Thoracic aorta (tissue), 2 donors: Measurements from ENCODE around the gene LRP2. TPM values are rescaled to one million over a fixed set of nuclear protein-coding genes. Genes with fewer than 3 reads are reported as not detected.

Source experiments
- ATAC-seq: fragments of 150-250 bp; one replicate; pipeline ENCODE4 v1.8.0; 2017; ENCODE audit warnings: low read depth; ENCODE audit not compliant: insufficient number of reproducible peaks, low FRiP score
- DNase-seq: peaks from one replicate; pipeline ENCODE4 v3.0.0-alpha.2; 2020; ENCODE audit warnings: low spot score
- H3K27ac ChIP-seq, 2 donors: fragments of 200-600 bp; sonication (generic); 1 replicate in 1 of 2; 2 replicates in 1 of 2; pipeline ENCODE4 v1.5.1; 2016; ENCODE audit warnings: mild to moderate bottlenecking in 2 of 2, moderate library complexity in 2 of 2
- H3K27me3 ChIP-seq: fragments of 200-600 bp; sonication (generic); replicated peaks from 2 replicates; pipeline ENCODE4 v1.6.0; 2016; ENCODE audit warnings: mild to moderate bottlenecking; ENCODE audit not compliant: insufficient read depth
- H3K36me3 ChIP-seq: fragments of 200-600 bp; sonication (generic); one replicate; pipeline ENCODE4 v1.5.1; 2016
- H3K4me1 ChIP-seq, 2 donors: fragments of 200-600 bp; sonication (generic); 1 replicate in 1 of 2; 2 replicates in 1 of 2; pipeline versions ENCODE4 v1.5.1 to v1.6.0; 2016; ENCODE audit warnings: low read depth in 2 of 2, mild to moderate bottlenecking in 1 of 2; ENCODE audit not compliant: control insufficient read depth in 1 of 2
- H3K4me3 ChIP-seq: fragments of 200-600 bp; sonication (generic); 2 replicates; pipeline ENCODE4 v1.5.1; 2016; ENCODE audit warnings: mild to moderate bottlenecking
- H3K9me3 ChIP-seq: fragments of 200-600 bp; sonication (generic); 2 replicates; pipeline ENCODE4 v1.5.1; 2016
- total RNA-seq, 2 donors: library from RNA; depleted of rRNA; stranded (reverse); fragments of >200 nt; gene quantifications; one replicate each; pipeline versions ENCODE4 v1.1.0 to v1.2.3, GENCODE V29; 2016
- TF ChIP-seq, protein P1 (sequence below): fragments of 200-600 bp; sonication (generic); IDR thresholded peaks from one replicate; pipeline ENCODE4 v1.5.1; 2019; ENCODE audit warnings: antibody characterized with exemption

Gene LRP2
- total RNA-seq, 2 donors from 2014 or later, result 0.07 to 0.14 TPM

DNA sequence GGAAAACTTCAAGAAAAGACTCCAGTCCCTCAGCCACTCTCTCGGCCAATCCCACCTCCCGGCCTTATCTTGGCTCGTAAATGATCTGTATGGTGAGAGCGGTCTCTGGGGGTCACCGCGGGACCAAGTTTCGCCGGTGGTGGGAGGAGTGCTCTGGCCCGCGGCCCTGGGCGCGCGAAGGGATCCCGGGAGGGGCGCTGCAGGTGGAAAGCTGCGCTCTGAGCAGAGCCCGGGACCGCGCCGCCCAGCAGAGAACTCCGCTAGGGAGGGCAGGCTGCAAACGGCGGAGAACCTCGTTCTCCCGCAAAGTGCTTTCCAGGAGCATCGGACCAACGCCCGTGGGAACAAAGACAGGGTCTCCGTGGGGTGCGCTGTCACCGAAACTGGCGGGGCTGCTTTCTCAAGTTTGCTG is 622 bp downstream of the LRP2 start:
- Histone ChIP-seq H3K9me3 (no peaks in the 10 kb centered on the region), H3K4me3 (peak overlapping the region; percentile 79), H3K27ac (no peak overlapping the region), H3K36me3 (no peaks in the 10 kb centered on the region), H3K27me3 (no peaks in the 10 kb centered on the region), H3K4me1 (peaks cover 22 to 39% of the 10 kb centered on the region in 2 donors)
- no peak for ATAC-seq
- DNase-seq, result no peak
- TF ChIP-seq, protein P1, sequence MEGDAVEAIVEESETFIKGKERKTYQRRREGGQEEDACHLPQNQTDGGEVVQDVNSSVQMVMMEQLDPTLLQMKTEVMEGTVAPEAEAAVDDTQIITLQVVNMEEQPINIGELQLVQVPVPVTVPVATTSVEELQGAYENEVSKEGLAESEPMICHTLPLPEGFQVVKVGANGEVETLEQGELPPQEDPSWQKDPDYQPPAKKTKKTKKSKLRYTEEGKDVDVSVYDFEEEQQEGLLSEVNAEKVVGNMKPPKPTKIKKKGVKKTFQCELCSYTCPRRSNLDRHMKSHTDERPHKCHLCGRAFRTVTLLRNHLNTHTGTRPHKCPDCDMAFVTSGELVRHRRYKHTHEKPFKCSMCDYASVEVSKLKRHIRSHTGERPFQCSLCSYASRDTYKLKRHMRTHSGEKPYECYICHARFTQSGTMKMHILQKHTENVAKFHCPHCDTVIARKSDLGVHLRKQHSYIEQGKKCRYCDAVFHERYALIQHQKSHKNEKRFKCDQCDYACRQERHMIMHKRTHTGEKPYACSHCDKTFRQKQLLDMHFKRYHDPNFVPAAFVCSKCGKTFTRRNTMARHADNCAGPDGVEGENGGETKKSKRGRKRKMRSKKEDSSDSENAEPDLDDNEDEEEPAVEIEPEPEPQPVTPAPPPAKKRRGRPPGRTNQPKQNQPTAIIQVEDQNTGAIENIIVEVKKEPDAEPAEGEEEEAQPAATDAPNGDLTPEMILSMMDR, result no peak

DNA sequence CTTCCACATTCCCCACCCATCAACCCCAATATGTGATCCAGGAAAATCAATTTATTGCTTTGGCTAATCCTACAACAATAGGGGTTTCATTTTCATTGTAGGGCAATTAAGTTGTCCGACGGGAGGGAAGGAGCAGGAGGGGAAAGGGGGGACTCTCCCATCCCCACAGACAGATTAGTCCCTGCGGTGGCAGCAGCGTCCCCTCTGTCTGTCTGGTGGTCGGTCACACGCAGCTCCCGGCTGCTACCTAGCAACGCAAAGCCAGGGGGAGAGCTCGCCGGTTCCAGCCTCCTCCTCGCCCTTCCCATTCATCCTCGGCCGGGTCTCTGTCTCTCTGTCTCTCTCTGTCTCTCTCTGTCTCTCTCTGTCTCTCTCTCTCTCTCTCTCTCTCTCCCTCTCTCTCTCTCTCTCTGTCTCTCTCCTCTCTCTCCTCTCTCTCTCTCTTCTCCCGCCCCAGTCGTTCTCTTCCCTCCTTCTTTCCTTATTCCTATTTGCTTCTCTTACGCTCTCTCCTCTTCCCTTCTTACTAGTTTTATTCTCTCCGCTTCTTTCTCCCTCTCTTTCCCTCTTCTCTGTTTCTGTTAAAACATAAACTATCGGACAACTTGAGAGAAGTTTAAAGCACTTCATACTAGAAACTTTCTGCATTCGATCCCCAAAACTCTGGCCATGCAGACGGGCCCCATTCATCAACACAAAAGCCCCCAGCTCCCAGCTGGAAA is 1.2 kb downstream of the LRP2 start:
- no peaks in the 10 kb centered on the region for H3K27me3 ChIP-seq
- DNase-seq, result no peak
- TF ChIP-seq, protein P1, result no peak
- no peak overlapping the region for H3K27ac ChIP-seq
- ATAC-seq, result no peak
- peaks cover 22 to 39% of the 10 kb centered on the region in 2 donors for H3K4me1 ChIP-seq
- H3K4me3 ChIP-seq, result peak overlapping the region; percentile 79
- no peaks in the 10 kb centered on the region for H3K36me3 ChIP-seq
- H3K9me3 ChIP-seq, result no peaks in the 10 kb centered on the region

DNA sequence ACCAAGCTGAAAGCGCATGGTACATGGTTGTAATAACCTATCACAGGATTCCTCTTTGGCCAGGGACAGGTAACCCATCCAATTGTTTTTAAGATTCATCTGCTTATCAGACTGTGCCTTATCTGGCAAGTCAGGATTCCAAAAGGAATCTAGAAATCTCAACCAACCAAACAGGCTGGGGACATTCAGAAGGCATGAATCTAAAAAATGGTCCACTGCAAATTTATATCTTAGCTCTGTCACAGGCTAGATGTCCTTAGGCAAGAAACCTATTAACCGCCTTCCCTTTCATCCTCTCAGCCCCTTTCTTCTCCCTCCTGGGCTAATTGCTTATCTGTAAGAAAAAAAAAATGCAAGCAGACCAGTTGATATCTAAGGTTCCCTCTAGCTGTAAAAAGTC is 4.3 kb downstream of the LRP2 start:
- H3K4me1 ChIP-seq, result peaks cover 16 to 22% of the 10 kb centered on the region in 2 donors
- H3K27me3 ChIP-seq, result no peaks in the 10 kb centered on the region
- no peaks in the 10 kb centered on the region for H3K36me3 ChIP-seq
- no peak for DNase-seq
- H3K9me3 ChIP-seq, result no peaks in the 10 kb centered on the region
- TF ChIP-seq, protein P1, result no peak
- no peak overlapping the region for H3K4me3 ChIP-seq
- H3K27ac ChIP-seq, result no peak overlapping the region
- ATAC-seq, result no peak

DNA sequence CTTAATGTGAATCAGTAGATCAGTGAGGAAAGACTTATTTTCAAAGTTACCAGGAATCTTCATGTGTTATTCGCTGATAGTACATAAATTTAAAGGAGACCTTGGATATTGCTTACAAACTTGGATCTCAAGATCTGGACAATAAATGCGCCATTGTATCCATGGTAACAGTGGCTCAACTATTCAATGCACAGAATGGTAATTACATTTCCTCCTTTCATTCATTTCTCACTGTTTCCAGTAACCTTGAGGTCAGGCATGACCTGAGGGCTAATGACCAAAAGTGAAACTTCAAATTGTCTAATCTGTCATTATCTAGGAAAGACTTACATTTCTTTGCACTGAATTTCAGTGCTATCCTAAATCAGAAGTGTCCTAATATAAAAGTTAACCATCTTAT is 8.1 kb downstream of the LRP2 start:
- ATAC-seq (no peak), DNase-seq (no peak)
- no peaks in the 10 kb centered on the region for H3K27me3 ChIP-seq
- no peak overlapping the region for H3K27ac ChIP-seq
- no peaks in the 10 kb centered on the region for H3K4me1 ChIP-seq
- no peaks in the 10 kb centered on the region for H3K9me3 ChIP-seq
- TF ChIP-seq, protein P1, result no peak
- no peak overlapping the region for H3K4me3 ChIP-seq
- no peaks in the 10 kb centered on the region for H3K36me3 ChIP-seq

DNA sequence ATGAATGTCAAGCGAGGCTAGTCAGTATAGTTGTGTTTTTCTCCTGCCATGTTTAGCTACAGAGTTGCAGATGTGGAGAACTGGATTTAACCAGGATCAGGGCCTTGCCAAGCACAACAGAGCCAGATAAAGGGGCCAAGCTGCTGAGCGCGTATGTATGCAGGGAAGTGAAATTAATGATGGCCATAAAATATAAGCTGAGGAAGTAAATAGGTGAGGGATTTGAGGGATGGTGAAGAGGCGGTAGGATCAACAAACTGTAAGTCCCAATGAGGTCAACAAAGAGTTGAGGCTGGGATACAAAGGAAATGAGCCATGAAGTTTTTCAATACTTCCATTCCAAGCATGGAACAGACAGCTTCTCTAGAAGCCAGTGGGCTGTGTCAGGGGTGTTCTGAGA is 10.6 kb downstream of the LRP2 start:
- no peaks in the 10 kb centered on the region for H3K36me3 ChIP-seq
- no peaks in the 10 kb centered on the region for H3K4me1 ChIP-seq
- H3K9me3 ChIP-seq, result no peaks in the 10 kb centered on the region
- DNase-seq (no peak), ATAC-seq (no peak)
- TF ChIP-seq, protein P1, result no peak
- H3K27ac ChIP-seq, result no peak overlapping the region
- H3K4me3 ChIP-seq, result no peak overlapping the region
- no peaks in the 10 kb centered on the region for H3K27me3 ChIP-seq
